ENCODE data around the gene EPHX1. TPM values are rescaled to one million over a fixed set of nuclear protein-coding genes. Genes with fewer than 3 reads are reported as not detected.

The EPHX1 gene
- total and polyA plus RNA-seq, 10 of the 15 experiments (the other 5 are each of a cell fraction or from before 2014, with no cell fraction given): 0.33 to 2.9 (median 0.78) TPM; not detected in 2

GRCh38 chr1:225866061-225866837 is 56.3 kb downstream of the EPHX1 start:
- Histone ChIP-seq H4K20me1 (ENCODE audit: control insufficient read depth, insufficient read depth) (no peaks in the 10 kb centered on the region), H3K27me3 (replicated peaks in 1 of 2; ENCODE audit: control insufficient read depth in 2 of 2, insufficient read depth in 2 of 2, low read length in 1 of 2) (no peaks in the 10 kb centered on the region), H3K4me2 (ENCODE audit: control insufficient read depth, insufficient read depth) (no peak overlapping the region), H3K27ac (ENCODE audit: control insufficient read depth, insufficient read depth) (no peak overlapping the region), H3K9me3 (replicated peaks; ENCODE audit: control insufficient read depth, insufficient read depth, low read length) (no peaks in the 10 kb centered on the region), H2AFZ (ENCODE audit: control insufficient read depth, low read depth, low read length) (no peak overlapping the region), H3K4me3 (no peak overlapping the region), H3K9ac (ENCODE audit: control insufficient read depth, insufficient read depth, low read length) (no peak overlapping the region), H3K79me2 (ENCODE audit: control insufficient read depth, insufficient read depth, low read length) (no peaks in the 10 kb centered on the region), H3K36me3 (ENCODE audit: control insufficient read depth in 2 of 2, insufficient read depth in 2 of 2, low read length in 1 of 2) (peaks cover 15 to 24% of the 10 kb centered on the region in 2 experiments), H3K4me1 (ENCODE audit: control insufficient read depth, insufficient read depth, low read length) (peaks cover 6% of the 10 kb centered on the region)
- ChIA-PET POLR2A (interaction anchor here (1.5 kb wide), 1 partner anchor 14 kb away, joined by 3 read pairs; no protein-coding TSS in a partner anchor), RAD21 (ENCODE audit: unreplicated experiment) (interaction anchor here (0.7 to 1.2 kb wide), 2 partner anchors 12 to 88 kb away, joined by 3 to 5 read pairs; partner anchors contain the start of gene SRP9), CTCF (no interaction called here), SMC1A (ENCODE audit: uncharacterized antibody, unreplicated experiment) (interaction anchor here (1.3 to 1.6 kb wide), 2 partner anchors 8 to 15 kb away, joined by 3 read pairs; no protein-coding TSS in a partner anchor)
- peak; percentile 7 for FAIRE-seq
- TF ChIP-seq SKIL (IDR thresholded peaks at IDR 0.05; ENCODE audit: low read depth, poor library complexity, severe bottlenecking) (no peak), EGR1 (IDR thresholded peaks at IDR 0.05; ENCODE audit: borderline replicate concordance in 1 of 2, low read depth in 2 of 2, low read length in 2 of 2) (0 out of 3 replicates have a peak, but pooled peaks of 1 of the 2 experiments have one; percentile 12), IKZF1 (conservative IDR thresholded peaks at IDR 0.05) (0 out of 2 replicates have a peak, but pooled peaks have one; percentile 14), BHLHE40 (IDR thresholded peaks at IDR 0.05; ENCODE audit: borderline replicate concordance in 1 of 2, low read depth in 2 of 2, low read length in 1 of 2) (peak; percentile 12 to 30; a peak in 1 of 4 replicates), ZSCAN29 (IDR thresholded peaks at IDR 0.05) (no peak), MAX (IDR thresholded peaks at IDR 0.05; ENCODE audit: low read depth, low read length) (no peak), NR2C2 (IDR thresholded peaks at IDR 0.05; ENCODE audit: borderline replicate concordance, control insufficient read depth, insufficient read length, low read depth) (no peak), RB1 (IDR thresholded peaks at IDR 0.05; ENCODE audit: borderline replicate concordance) (no peak), POU2F2 (IDR thresholded peaks at IDR 0.05; ENCODE audit: borderline replicate concordance, low read depth, low read length) (no peak), GABPA (IDR thresholded peaks at IDR 0.05; ENCODE audit: low read depth) (no peak), SMC3 (IDR thresholded peaks at IDR 0.05; ENCODE audit: borderline replicate concordance, low read length) (no peak), RUNX3 (IDR thresholded peaks at IDR 0.05; ENCODE audit: low read length) (peak; percentile 82), RELB (IDR thresholded peaks at IDR 0.05; ENCODE audit: low read depth) (no peak), SPI1 (IDR thresholded peaks at IDR 0.05; ENCODE audit: borderline replicate concordance, insufficient read depth, low read depth, low read length) (peak; percentile 83), NBN (IDR thresholded peaks at IDR 0.05) (no peak), TCF3 (IDR thresholded peaks at IDR 0.05; ENCODE audit: borderline replicate concordance, insufficient read depth, low read depth, low read length) (no peak), ZNF24 (IDR thresholded peaks at IDR 0.05) (no peak)
- in situ Hi-C loops (cut with MboI) (no loop called here), intact Hi-C loops (cut with micrococcal nuclease; ENCODE audit: unreplicated experiment) (no loop called here)
- DNase-seq (ENCODE audit: low read depth, low spot score): no peak
- WGBS (ENCODE audit: insufficient coverage, insufficient replicate concordance, low lambda C conversion rate, missing lambda C conversion rate): 76% methylated on average over 8 of the region's 8 CpGs
- peak; percentile 82 for ATAC-seq
- BruUV-seq (replicated peaks): no TSS peak
